Upper lobe of left lung (tissue), 6 donors: ENCODE measurements around the gene HMX3. TPM values are rescaled to one million over a fixed set of nuclear protein-coding genes. Genes with fewer than 3 reads are reported as not detected.

Source experiments
- ATAC-seq, 2 donors: fragments of 200-7000 bp; cut with Tn5 transposase; one replicate each; pipeline ENCODE4 v1.9.1; 2022; ENCODE audit warnings: mild to moderate bottlenecking in 2 of 2, moderate library complexity in 2 of 2; ENCODE audit not compliant: low FRiP score in 2 of 2
- DNase-seq, 2 donors: peaks; one replicate each; pipeline ENCODE4 v3.0.0-alpha.2; 2019 to 2020
- H3K27ac ChIP-seq, 4 donors: fragments of 200-600 bp; sonication (generic); one replicate each; pipeline ENCODE4 v1.5.1; 2016 to 2019
- H3K27me3 ChIP-seq, 4 donors: fragments of 200-600 bp; sonication (generic); one replicate each; pipeline ENCODE4 v1.5.1; 2017 to 2019
- H3K36me3 ChIP-seq, 4 donors: fragments of 200-600 bp; sonication (generic); one replicate each; pipeline ENCODE4 v1.5.1; 2016 to 2019
- H3K4me1 ChIP-seq, 4 donors: fragments of 200-600 bp; sonication (generic); one replicate each; pipeline ENCODE4 v1.5.1; 2018 to 2019
- H3K4me3 ChIP-seq, 4 donors: fragments of 200-600 bp; sonication (generic); one replicate each; pipeline ENCODE4 v1.5.1; 2017 to 2019; ENCODE audit warnings: mild to moderate bottlenecking in 2 of 4, moderate library complexity in 1 of 4
- H3K9me3 ChIP-seq, 4 donors: fragments of 200-600 bp; sonication (generic); one replicate each; pipeline ENCODE4 v1.5.1; 2018 to 2019
- CTCF ChIP-seq, 6 experiments: fragments of 450-650 bp in 4 of 6; fragments of 200-600 bp in 2 of 6; sonication (generic) in 2 of 6; IDR thresholded peaks; one replicate each; pipeline ENCODE4 v1.5.1; 2016 to 2019; ENCODE audit warnings: antibody characterized with exemption in 6 of 6
- EP300 ChIP-seq, 4 donors: sonication (generic); formaldehyde crosslinking; IDR thresholded peaks; one replicate each; pipeline ENCODE4 v1.5.1; 2017; ENCODE audit warnings: antibody characterized with exemption in 4 of 4, control low read depth in 2 of 4
- POLR2A ChIP-seq, 4 donors: fragments of 450-650 bp; IDR thresholded peaks; one replicate each; pipeline ENCODE4 v1.5.1; 2016 to 2017; ENCODE audit warnings: antibody characterized with exemption in 4 of 4, mild to moderate bottlenecking in 2 of 4
- POLR2AphosphoS5 ChIP-seq, 2 donors: sonication (generic); formaldehyde crosslinking; IDR thresholded peaks; one replicate each; pipeline ENCODE4 v1.5.1; 2017; ENCODE audit warnings: antibody characterized with exemption in 2 of 2
- WGBS, 2 donors: methylation state at CpG; one replicate each; pipeline ENCODE4 v1.1.5; 2017 to 2018; 5-methylcytosine and 5-hydroxymethylcytosine counted together
- total RNA-seq, 6 donors: library from RNA; depleted of rRNA in 4 of 6; stranded (reverse); fragments of >200 nt in 4 of 6; gene quantifications; one replicate each; pipeline versions ENCODE4 v1.1.0 to v1.2.1, GENCODE V29; 2016 to 2021
- donor health status: DM: no; HTN: no; CAD: no; lungs with moderate emphysema.
- donor health status: DM: no; HTN: yes; CAD: no; lungs with severe emphysema.

HMX3 gene
- total RNA-seq, 6 donors from 2014 or later: not detected

GRCh38 chr10:123156078-123156477 lies 20.3 kb downstream of the HMX3 start:
- no peak overlapping the region for H3K27ac ChIP-seq
- ATAC-seq (no peak), DNase-seq (no peak)
- H3K27me3 ChIP-seq: peaks cover 0 to 11% (median 5%) of the 10 kb centered on the region in 4 donors
- H3K4me1 ChIP-seq: peaks cover 15 to 26% (median 18%) of the 10 kb centered on the region in 4 donors
- WGBS, 2 donors: 86 to 91% methylated on average over 2 of the region's 2 CpGs
- H3K9me3 ChIP-seq: no peaks in the 10 kb centered on the region
- no peak overlapping the region for H3K4me3 ChIP-seq
- H3K36me3 ChIP-seq: peaks cover 5 to 46% (median 23%) of the 10 kb centered on the region in 4 donors
- TF ChIP-seq CTCF (IDR thresholded peaks at IDR 0.05) (no peak), EP300 (IDR thresholded peaks at IDR 0.05) (no peak), POLR2AphosphoS5 (IDR thresholded peaks at IDR 0.05) (no peak), POLR2A (IDR thresholded peaks at IDR 0.05) (no peak)

GRCh38 chr10:123157210-123157609 lies 21.4 kb downstream of the HMX3 start:
- DNase-seq (no peak), ATAC-seq (no peak)
- Histone ChIP-seq H3K4me1 (peaks cover 11 to 21% (median 15%) of the 10 kb centered on the region in 4 donors), H3K9me3 (no peaks in the 10 kb centered on the region), H3K27me3 (peaks cover 0 to 6% (median 0%) of the 10 kb centered on the region in 4 donors), H3K27ac (no peak overlapping the region), H3K4me3 (no peak overlapping the region), H3K36me3 (peaks cover 11 to 57% (median 29%) of the 10 kb centered on the region in 4 donors)
- 82 to 83% methylated on average over 3 of the region's 3 CpGs for WGBS, 2 donors
- TF ChIP-seq POLR2AphosphoS5 (IDR thresholded peaks at IDR 0.05): no peak
- TF ChIP-seq POLR2A (IDR thresholded peaks at IDR 0.05): no peak
- TF ChIP-seq CTCF (IDR thresholded peaks at IDR 0.05): no peak

GRCh38 chr10:123158682-123159081 lies 22.9 kb downstream of the HMX3 start:
- H3K27me3 ChIP-seq: no peaks in the 10 kb centered on the region
- DNase-seq (no peak), ATAC-seq (no peak)
- no peak overlapping the region for H3K27ac ChIP-seq
- TF ChIP-seq EP300 (IDR thresholded peaks at IDR 0.05): no peak
- no peak for TF ChIP-seq POLR2AphosphoS5 (IDR thresholded peaks at IDR 0.05)
- TF ChIP-seq CTCF (IDR thresholded peaks at IDR 0.05): no peak
- TF ChIP-seq POLR2A (IDR thresholded peaks at IDR 0.05): no peak
- no peak overlapping the region for H3K4me3 ChIP-seq
- H3K9me3 ChIP-seq: no peaks in the 10 kb centered on the region
- H3K4me1 ChIP-seq: peaks cover 11 to 21% (median 14%) of the 10 kb centered on the region in 4 donors
- peaks cover 20 to 72% (median 43%) of the 10 kb centered on the region in 4 donors for H3K36me3 ChIP-seq
- 94% methylated on average over 1 of the region's 1 CpG for WGBS, 2 donors

GRCh38 chr10:123160311-123160980 lies 24.7 kb downstream of the HMX3 start:
- TF ChIP-seq POLR2AphosphoS5 (IDR thresholded peaks at IDR 0.05) (no peak), CTCF (IDR thresholded peaks at IDR 0.05) (no peak), POLR2A (IDR thresholded peaks at IDR 0.05) (no peak), EP300 (IDR thresholded peaks at IDR 0.05) (no peak)
- Histone ChIP-seq H3K9me3 (no peaks in the 10 kb centered on the region), H3K36me3 (peaks cover 20 to 89% (median 53%) of the 10 kb centered on the region in 4 donors), H3K27ac (no peak overlapping the region), H3K4me3 (no peak overlapping the region), H3K4me1 (peaks cover 3 to 14% (median 8%) of the 10 kb centered on the region in 4 donors), H3K27me3 (no peaks in the 10 kb centered on the region)
- ATAC-seq (no peak), DNase-seq (no peak)
- WGBS, 2 donors: 85 to 87% methylated on average over 11 of the region's 11 CpGs

- Histone ChIP-seq H3K36me3 (peaks cover 14 to 86% (median 48%) of the 10 kb centered on the region in 4 donors), H3K9me3 (no peaks in the 10 kb centered on the region), H3K27ac (no peak overlapping the region), H3K4me3 (no peak overlapping the region), H3K27me3 (no peaks in the 10 kb centered on the region), H3K4me1 (no peaks in the 10 kb centered on the region)
- DNase-seq: no peak
- TF ChIP-seq POLR2AphosphoS5 (IDR thresholded peaks at IDR 0.05) (no peak), POLR2A (IDR thresholded peaks at IDR 0.05) (no peak), EP300 (IDR thresholded peaks at IDR 0.05) (no peak), CTCF (IDR thresholded peaks at IDR 0.05) (no peak)
- WGBS, 2 donors: 81 to 92% methylated on average over 2 of the region's 2 CpGs
- ATAC-seq: no peak
Measured at GRCh38 chr10:123164319-123164718, 28.5 kb downstream of the HMX3 start.
